SK-N-SH treated with all-trans-retinoic acid at 6 μM for 48 hours (cell line): ENCODE measurements around the gene KEAP1.

ENCODE experiments used
- ARNTL ChIP-seq: fragments of 450-650 bp; formaldehyde crosslinking; IDR thresholded peaks from 2 replicates; pipeline ENCODE4 v1.5.0; 2020; ENCODE audit warnings: low read depth, mild to moderate bottlenecking, moderate library complexity, borderline replicate concordance
- CREB5 ChIP-seq: fragments of 250-450 bp; sonication (Bioruptor Pico); IDR thresholded peaks from 2 replicates; pipeline ENCODE4 v1.5.1; 2020; ENCODE audit warnings: low read depth, mild to moderate bottlenecking, moderate library complexity
- CSDC2 ChIP-seq: fragments of 250-450 bp; sonication (Bioruptor Pico); IDR thresholded peaks from 2 replicates; pipeline ENCODE4 v1.5.0; 2020; ENCODE audit warnings: mild to moderate bottlenecking, moderate library complexity
- CSRNP3 ChIP-seq: fragments of 250-450 bp; sonication (Bioruptor Pico); IDR thresholded peaks from 2 replicates; pipeline ENCODE4 v1.5.1; 2021; ENCODE audit warnings: mild to moderate bottlenecking, moderate library complexity
- ESRRG ChIP-seq: fragments of 250-450 bp; sonication (Bioruptor Pico); IDR thresholded peaks from 2 replicates; pipeline ENCODE4 v1.6.1; 2021; ENCODE audit warnings: mild to moderate bottlenecking
- PATZ1 ChIP-seq: fragments of 250-450 bp; sonication (Bioruptor Pico); IDR thresholded peaks from 2 replicates; pipeline ENCODE4 v1.8.0; 2020; ENCODE audit warnings: mild to moderate bottlenecking, moderate library complexity, borderline replicate concordance
- PPARA ChIP-seq: fragments of 250-450 bp; sonication (Bioruptor Pico); IDR thresholded peaks from 2 replicates; pipeline ENCODE4 v1.5.0; 2020; ENCODE audit warnings: mild to moderate bottlenecking, borderline replicate concordance
- ZC3H10 ChIP-seq: fragments of 250-450 bp; sonication (Bioruptor Pico); IDR thresholded peaks from 2 replicates; pipeline ENCODE4 v1.5.1; 2021; ENCODE audit warnings: mild to moderate bottlenecking, moderate library complexity
- ZFP30 ChIP-seq: fragments of 450-650 bp; formaldehyde crosslinking; IDR thresholded peaks from 2 replicates; pipeline ENCODE4 v1.5.0; 2022; ENCODE audit warnings: mild to moderate bottlenecking, moderate library complexity

GRCh38 chr19:10499550-10500246 lies 3.5 kb downstream of the KEAP1 start:
- TF ChIP-seq CREB5 (CRISPR knock-in tag) (no peak), PPARA (CRISPR knock-in tag) (no peak), ZC3H10 (CRISPR knock-in tag) (no peak), PATZ1 (CRISPR knock-in tag) (no peak), CSDC2 (CRISPR knock-in tag) (no peak), ZFP30 (no peak), ESRRG (no peak), ARNTL (CRISPR knock-in tag) (no peak), CSRNP3 (CRISPR knock-in tag) (no peak)
